ENCODE data around the gene ASMTL. TPM values are rescaled to one million over a fixed set of nuclear protein-coding genes. Genes with fewer than 3 reads are reported as not detected.

Gene ASMTL
- total RNA-seq, 1 experiment from 2014 or later, result 18.4 TPM

DNA sequence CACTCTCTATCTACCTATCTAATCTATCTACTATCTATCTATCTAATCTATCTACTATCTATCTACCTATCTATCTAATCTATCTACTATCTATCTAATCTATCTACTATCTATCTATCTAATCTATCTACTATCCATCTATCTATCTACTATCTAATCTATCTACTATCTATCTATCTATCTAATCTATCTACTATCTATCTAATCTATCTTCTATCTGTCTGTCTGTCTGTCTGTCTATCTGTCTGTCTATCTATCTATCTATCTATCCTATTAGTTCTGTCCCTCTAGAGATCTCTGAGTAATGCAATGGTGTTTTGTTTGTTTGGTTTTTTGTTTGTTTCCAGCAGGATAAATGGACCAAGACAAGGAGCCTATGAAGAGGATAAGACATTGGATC is 9.4 kb upstream of the ASMTL start:
- no peak overlapping the region for H3K9ac ChIP-seq (ENCODE audit: low read length)
- H3K36me3 ChIP-seq (ENCODE audit: insufficient read depth, low read length), result peaks cover 28% of the 10 kb centered on the region
- DNase-seq, result no peak
- H3K27ac ChIP-seq (ENCODE audit: low read length), result no peak overlapping the region
- no peaks in the 10 kb centered on the region for H3K27me3 ChIP-seq (ENCODE audit: low read length)
- no peak overlapping the region for H3K4me3 ChIP-seq (ENCODE audit: low read length)
- no peaks in the 10 kb centered on the region for H3K9me2 ChIP-seq (replicated peaks; ENCODE audit: insufficient read depth, low read length)
- H3K79me2 ChIP-seq (ENCODE audit: low read length), result peaks cover 3% of the 10 kb centered on the region; the same call in 1 of the 2 replicates
- no peak overlapping the region for H2AFZ ChIP-seq (ENCODE audit: low read length)
- peaks cover 32% of the 10 kb centered on the region for H4K20me1 ChIP-seq (ENCODE audit: insufficient read depth, low read depth, low read length)
- no peaks in the 10 kb centered on the region for H3K9me3 ChIP-seq (ENCODE audit: low read length)
- H3K4me1 ChIP-seq (ENCODE audit: low read length), result peaks cover 24% of the 10 kb centered on the region
- no peak overlapping the region for H3K4me2 ChIP-seq (ENCODE audit: low read depth, low read length, poor library complexity, severe bottlenecking)

DNA sequence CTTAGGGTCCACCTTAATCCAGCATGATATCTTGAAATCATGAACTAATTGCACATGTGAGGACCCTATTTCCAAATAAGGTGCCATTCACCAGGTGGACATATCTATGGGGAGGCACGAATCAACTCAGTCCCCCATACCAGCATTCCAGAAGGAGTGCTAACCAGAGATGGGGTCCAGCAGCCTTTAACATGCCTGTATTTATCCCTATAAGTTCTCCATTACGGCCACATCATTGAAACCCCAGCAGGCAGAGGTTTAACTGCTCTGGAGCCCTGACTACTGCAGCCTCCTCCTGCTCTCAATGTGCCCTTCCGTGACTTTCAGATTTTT is 3.2 kb upstream of the ASMTL start:
- no peak overlapping the region for H2AFZ ChIP-seq (ENCODE audit: low read length)
- H3K9me3 ChIP-seq (ENCODE audit: low read length), result no peaks in the 10 kb centered on the region
- peak overlapping the region; percentile 85 for H3K27ac ChIP-seq (ENCODE audit: low read length)
- no peaks in the 10 kb centered on the region for H3K9me2 ChIP-seq (replicated peaks; ENCODE audit: insufficient read depth, low read length)
- H3K4me2 ChIP-seq (ENCODE audit: low read depth, low read length, poor library complexity, severe bottlenecking), result no peak overlapping the region
- peaks cover 53% of the 10 kb centered on the region for H3K4me1 ChIP-seq (ENCODE audit: low read length)
- H3K4me3 ChIP-seq (ENCODE audit: low read length), result no peak overlapping the region
- H4K20me1 ChIP-seq (ENCODE audit: insufficient read depth, low read depth, low read length), result no peaks in the 10 kb centered on the region
- no peaks in the 10 kb centered on the region for H3K27me3 ChIP-seq (ENCODE audit: low read length)
- peaks cover 18% of the 10 kb centered on the region for H3K79me2 ChIP-seq (ENCODE audit: low read length)
- no peak overlapping the region for H3K9ac ChIP-seq (ENCODE audit: low read length)
- DNase-seq, result no peak
- H3K36me3 ChIP-seq (ENCODE audit: insufficient read depth, low read length), result no peaks in the 10 kb centered on the region

- Histone ChIP-seq H2AFZ (ENCODE audit: low read length) (no peak overlapping the region), H3K4me1 (ENCODE audit: low read length) (peaks cover 53% of the 10 kb centered on the region), H3K4me3 (ENCODE audit: low read length) (peak overlapping the region; percentile 48; the same call in 1 of the 2 replicates), H3K9me3 (ENCODE audit: low read length) (no peaks in the 10 kb centered on the region; the same call in 1 of the 2 replicates), H3K27me3 (ENCODE audit: low read length) (no peaks in the 10 kb centered on the region), H3K27ac (ENCODE audit: low read length) (peak overlapping the region; percentile 85), H3K79me2 (ENCODE audit: low read length) (peaks cover 35% of the 10 kb centered on the region), H3K36me3 (ENCODE audit: insufficient read depth, low read length) (peaks cover 10% of the 10 kb centered on the region), H3K9ac (ENCODE audit: low read length) (peak overlapping the region; percentile 39), H3K9me2 (replicated peaks; ENCODE audit: insufficient read depth, low read length) (no peaks in the 10 kb centered on the region), H4K20me1 (ENCODE audit: insufficient read depth, low read depth, low read length) (no peaks in the 10 kb centered on the region), H3K4me2 (ENCODE audit: low read depth, low read length, poor library complexity, severe bottlenecking) (peak overlapping the region; percentile 74)
- DNase-seq, result peak; percentile 97
These were observed 1.5 kb upstream of the ASMTL start for GRCh38 chrX:1453951-1454785.

GRCh38 chrX:1453395-1453783 is 680 bp upstream of the ASMTL start:
- no peaks in the 10 kb centered on the region for H3K9me2 ChIP-seq (replicated peaks; ENCODE audit: insufficient read depth, low read length)
- peak overlapping the region; percentile 60; the same call in 1 of the 2 replicates for H3K4me3 ChIP-seq (ENCODE audit: low read length)
- peaks cover 48% of the 10 kb centered on the region for H3K4me1 ChIP-seq (ENCODE audit: low read length)
- no peak for DNase-seq
- H3K27ac ChIP-seq (ENCODE audit: low read length), result 0 out of 2 replicates have a peak overlapping the region, but pooled peaks have one; percentile 46
- H2AFZ ChIP-seq (ENCODE audit: low read length), result no peak overlapping the region
- H4K20me1 ChIP-seq (ENCODE audit: insufficient read depth, low read depth, low read length), result no peaks in the 10 kb centered on the region
- H3K9me3 ChIP-seq (ENCODE audit: low read length), result no peaks in the 10 kb centered on the region; the same call in 1 of the 2 replicates
- H3K36me3 ChIP-seq (ENCODE audit: insufficient read depth, low read length), result peaks cover 18% of the 10 kb centered on the region
- H3K9ac ChIP-seq (ENCODE audit: low read length), result peak overlapping the region; percentile 64
- H3K79me2 ChIP-seq (ENCODE audit: low read length), result peaks cover 43% of the 10 kb centered on the region
- H3K4me2 ChIP-seq (ENCODE audit: low read depth, low read length, poor library complexity, severe bottlenecking), result peak overlapping the region; percentile 48
- no peaks in the 10 kb centered on the region for H3K27me3 ChIP-seq (ENCODE audit: low read length)

DNA sequence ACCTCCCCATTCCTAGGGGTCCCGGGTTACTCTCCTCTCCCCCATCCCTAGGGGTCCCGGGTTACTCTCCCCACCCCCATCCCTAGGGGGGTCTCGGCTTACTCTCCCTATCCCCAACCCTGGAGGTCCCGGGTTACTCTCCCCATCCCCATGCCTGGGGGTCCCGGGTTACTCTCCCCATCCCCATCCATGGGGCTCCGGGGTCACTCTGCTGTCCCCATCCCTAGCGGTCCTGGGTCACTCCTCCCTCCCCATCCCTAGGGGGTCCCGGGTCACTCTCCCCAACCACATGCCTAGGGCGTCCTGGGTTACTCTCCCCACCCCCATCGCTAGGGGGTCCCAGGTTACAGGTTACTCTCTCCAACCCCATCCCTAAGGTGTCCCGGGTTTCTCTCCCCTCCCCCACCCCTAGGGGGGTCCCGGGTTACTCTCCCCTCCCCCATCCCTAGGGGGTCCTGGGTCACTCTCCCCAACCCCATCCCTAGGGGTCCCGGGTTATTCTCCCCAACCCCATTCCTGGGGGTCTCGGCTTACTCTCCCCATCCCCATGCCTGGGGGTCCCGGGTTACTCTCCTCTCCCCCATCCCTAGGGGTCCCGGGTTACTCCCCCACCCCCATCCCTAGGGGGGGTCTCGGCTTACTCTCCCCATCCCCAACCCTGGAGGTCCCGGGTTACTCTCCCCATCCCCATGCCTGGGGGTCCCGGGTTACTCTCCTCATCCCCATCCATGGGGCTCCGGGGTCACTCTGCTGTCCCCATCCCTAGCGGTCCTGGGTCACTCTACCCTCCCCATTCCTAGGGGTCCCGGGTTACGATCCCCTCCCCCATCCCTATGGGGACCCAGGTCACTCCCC is 821 bp downstream of the ASMTL start:
- Histone ChIP-seq H3K27ac (ENCODE audit: low read length) (peak overlapping the region; percentile 77), H3K9me3 (ENCODE audit: low read length) (no peaks in the 10 kb centered on the region; the same call in 1 of the 2 replicates), H4K20me1 (ENCODE audit: insufficient read depth, low read depth, low read length) (no peaks in the 10 kb centered on the region), H3K4me2 (ENCODE audit: low read depth, low read length, poor library complexity, severe bottlenecking) (peak overlapping the region; percentile 80), H3K4me1 (ENCODE audit: low read length) (peaks cover 33% of the 10 kb centered on the region), H3K27me3 (ENCODE audit: low read length) (no peaks in the 10 kb centered on the region), H3K79me2 (ENCODE audit: low read length) (peaks cover 58% of the 10 kb centered on the region), H3K9me2 (replicated peaks; ENCODE audit: insufficient read depth, low read length) (no peaks in the 10 kb centered on the region), H3K4me3 (ENCODE audit: low read length) (peak overlapping the region; percentile 95), H3K36me3 (ENCODE audit: insufficient read depth, low read length) (peaks cover 33% of the 10 kb centered on the region), H3K9ac (ENCODE audit: low read length) (peak overlapping the region; percentile 95), H2AFZ (ENCODE audit: low read length) (no peak overlapping the region)
- peak; percentile 60 for DNase-seq

DNA sequence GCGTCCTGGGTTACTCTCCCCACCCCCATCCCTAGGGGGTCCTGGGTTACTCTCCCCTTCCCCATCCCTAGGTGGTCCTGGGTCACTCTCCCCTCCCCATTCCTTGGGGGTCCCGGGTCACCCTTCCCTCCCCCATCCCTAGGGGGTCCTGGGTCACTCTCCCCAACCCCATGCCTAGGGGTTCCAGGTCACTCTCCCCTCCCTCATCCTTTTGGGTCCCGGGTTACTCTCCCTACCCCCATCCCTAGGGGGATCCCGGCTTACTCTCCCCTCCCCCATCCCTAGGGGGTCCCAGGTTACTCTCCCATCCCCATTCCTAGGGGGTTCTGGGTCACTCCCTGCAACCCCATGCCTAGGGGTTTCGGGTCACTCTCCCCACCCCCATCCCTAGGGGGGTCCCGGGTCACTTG is 1.5 kb downstream of the ASMTL start:
- peak overlapping the region; percentile 80 for H3K4me2 ChIP-seq (ENCODE audit: low read depth, low read length, poor library complexity, severe bottlenecking)
- H3K27ac ChIP-seq (ENCODE audit: low read length), result peak overlapping the region; percentile 77
- H3K9me2 ChIP-seq (replicated peaks; ENCODE audit: insufficient read depth, low read length), result no peaks in the 10 kb centered on the region
- no peaks in the 10 kb centered on the region for H3K27me3 ChIP-seq (ENCODE audit: low read length)
- H3K4me3 ChIP-seq (ENCODE audit: low read length), result peak overlapping the region; percentile 95
- H3K4me1 ChIP-seq (ENCODE audit: low read length), result peaks cover 31% of the 10 kb centered on the region
- no peaks in the 10 kb centered on the region for H4K20me1 ChIP-seq (ENCODE audit: insufficient read depth, low read depth, low read length)
- no peak overlapping the region for H2AFZ ChIP-seq (ENCODE audit: low read length)
- peak overlapping the region; percentile 95 for H3K9ac ChIP-seq (ENCODE audit: low read length)
- DNase-seq, result no peak
- H3K9me3 ChIP-seq (ENCODE audit: low read length), result no peaks in the 10 kb centered on the region; the same call in 1 of the 2 replicates
- peaks cover 36% of the 10 kb centered on the region for H3K36me3 ChIP-seq (ENCODE audit: insufficient read depth, low read length)
- peaks cover 62% of the 10 kb centered on the region for H3K79me2 ChIP-seq (ENCODE audit: low read length)

DNA sequence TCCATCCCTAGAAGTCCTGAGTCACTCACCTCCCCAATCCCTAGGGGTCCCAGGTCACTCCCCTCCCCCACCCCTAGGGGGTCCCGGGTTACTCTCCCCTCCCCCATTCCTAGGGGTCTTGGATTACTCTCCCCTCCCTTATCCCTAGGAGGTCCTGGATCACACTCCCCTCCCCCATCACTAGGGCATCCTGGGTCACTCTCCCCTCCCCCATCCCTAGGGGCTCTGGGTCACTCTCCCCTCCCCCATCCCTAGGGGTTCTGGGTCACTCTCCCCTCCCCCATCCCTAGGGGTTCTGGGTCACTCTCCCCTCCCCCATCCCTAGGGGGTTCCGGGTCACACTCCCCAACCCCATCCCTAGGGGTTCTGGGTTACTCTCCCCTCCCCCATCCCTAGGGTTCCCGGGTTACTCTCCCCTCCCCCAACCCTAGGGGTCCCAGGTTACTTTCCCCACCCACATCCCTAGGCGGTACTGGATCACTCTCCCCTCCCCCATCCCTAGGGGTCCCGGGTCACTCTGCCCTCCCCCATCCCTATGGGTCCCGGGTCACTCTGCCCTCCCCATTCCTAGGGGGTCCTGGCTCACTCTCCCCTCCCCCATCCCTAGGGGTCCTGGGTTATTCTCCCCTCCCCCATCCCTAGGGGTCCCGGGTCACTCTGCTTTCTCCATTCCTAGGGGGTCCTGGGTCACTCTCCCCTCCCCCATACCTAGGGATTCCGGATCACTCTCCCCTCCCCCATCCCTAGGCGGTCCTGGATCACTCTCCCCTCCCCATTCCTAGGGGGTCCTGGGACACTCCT is 2.1 kb downstream of the ASMTL start:
- H3K27ac ChIP-seq (ENCODE audit: low read length), result no peak overlapping the region
- H3K79me2 ChIP-seq (ENCODE audit: low read length), result peaks cover 68% of the 10 kb centered on the region
- no peak overlapping the region for H2AFZ ChIP-seq (ENCODE audit: low read length)
- peak overlapping the region; percentile 95; the same call in 1 of the 2 replicates for H3K4me3 ChIP-seq (ENCODE audit: low read length)
- no peaks in the 10 kb centered on the region for H4K20me1 ChIP-seq (ENCODE audit: insufficient read depth, low read depth, low read length)
- H3K4me2 ChIP-seq (ENCODE audit: low read depth, low read length, poor library complexity, severe bottlenecking), result peak overlapping the region; percentile 80
- H3K9ac ChIP-seq (ENCODE audit: low read length), result no peak overlapping the region; the same call in 1 of the 2 replicates
- DNase-seq, result no peak
- no peaks in the 10 kb centered on the region for H3K9me2 ChIP-seq (replicated peaks; ENCODE audit: insufficient read depth, low read length)
- peaks cover 25% of the 10 kb centered on the region for H3K4me1 ChIP-seq (ENCODE audit: low read length)
- no peaks in the 10 kb centered on the region; the same call in 1 of the 2 replicates for H3K9me3 ChIP-seq (ENCODE audit: low read length)
- no peaks in the 10 kb centered on the region for H3K27me3 ChIP-seq (ENCODE audit: low read length)
- H3K36me3 ChIP-seq (ENCODE audit: insufficient read depth, low read length), result peaks cover 38% of the 10 kb centered on the region
